Activated T-helper 1 cell treated with Interleukin-2 at 50 U/mL for 16 hours (primary cell): ENCODE data around the gene CMC2.

Experiments used
- DNase-seq: peaks from one replicate; pipeline ENCODE4 v3.0.0-alpha.2; 2020; ENCODE audit warnings: low read depth

Gene CMC2

DNA sequence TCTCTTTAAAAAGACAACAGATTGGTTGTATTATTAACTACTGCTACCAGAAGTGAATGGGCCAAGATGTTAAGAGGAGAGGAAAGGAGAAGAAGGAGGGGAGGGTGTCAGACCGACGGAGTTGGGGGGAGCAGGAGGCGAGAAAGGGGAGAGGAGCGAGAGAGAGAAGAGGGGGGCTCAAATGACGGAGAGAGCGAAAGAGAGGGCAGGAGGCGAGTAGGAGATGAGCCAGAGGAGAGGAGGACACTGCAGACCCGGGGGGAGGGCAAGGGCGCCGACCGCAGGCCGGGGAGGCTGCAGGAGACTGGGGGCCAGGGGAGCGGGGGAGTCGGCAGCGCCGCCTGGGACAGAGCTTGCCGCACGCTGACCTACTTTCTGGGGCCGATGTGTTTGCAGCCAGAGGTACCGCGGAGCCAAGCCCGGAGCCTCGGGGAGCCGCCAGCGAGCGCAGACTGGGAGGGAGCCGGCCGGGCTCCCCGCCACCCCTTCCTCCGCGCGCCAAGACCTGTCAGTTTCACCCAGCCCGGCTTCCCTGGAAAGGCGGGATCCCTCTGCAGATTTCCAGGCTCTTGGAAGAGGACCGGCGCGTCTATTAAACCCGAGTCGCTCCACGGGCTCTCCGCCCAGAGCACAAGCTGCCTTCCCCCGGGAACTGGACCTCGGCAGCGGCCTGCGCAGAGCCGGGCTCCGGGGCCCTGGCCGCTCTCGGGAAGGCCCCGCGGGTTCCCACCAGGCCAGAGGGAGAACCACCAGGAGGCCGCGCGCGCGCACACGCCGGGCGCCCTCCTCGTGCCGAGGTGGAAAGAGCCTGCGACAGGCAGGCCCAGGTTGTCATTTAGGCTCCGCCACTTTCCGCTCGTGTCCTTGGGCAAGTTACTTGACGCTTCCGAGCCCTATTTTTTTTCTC lies 74.6 kb downstream of the CMC2 start:
- no peak for DNase-seq

DNA sequence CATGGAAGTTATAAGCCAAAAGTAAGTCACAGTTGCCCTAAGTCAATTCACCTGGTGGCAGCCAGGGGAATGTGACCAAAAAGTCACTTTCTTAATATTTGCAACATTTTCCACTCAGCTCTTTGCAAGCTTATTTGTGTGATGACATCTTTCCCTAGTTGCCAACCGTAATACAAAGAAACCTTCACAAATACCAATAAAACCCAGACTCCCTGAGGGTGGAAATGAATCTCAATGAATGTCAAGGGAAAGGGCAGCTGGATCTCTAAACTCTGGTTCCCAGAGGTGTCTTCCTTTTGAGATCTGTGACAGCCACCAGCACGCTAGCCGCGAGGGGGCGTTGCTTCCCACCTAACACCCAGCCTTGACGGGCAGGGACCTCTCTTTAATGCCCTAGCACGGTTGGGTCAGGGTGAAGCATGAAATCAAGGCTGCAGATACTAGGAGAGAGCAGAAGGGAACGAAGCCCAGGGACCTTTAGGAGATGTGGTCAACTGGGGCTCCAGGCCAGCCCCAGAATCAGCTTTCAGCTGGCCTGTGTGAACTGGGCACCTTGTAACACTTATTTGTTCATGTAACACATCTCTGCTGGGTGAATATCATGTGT lies 82.2 kb downstream of the CMC2 start:
- DNase-seq = no peak

DNA sequence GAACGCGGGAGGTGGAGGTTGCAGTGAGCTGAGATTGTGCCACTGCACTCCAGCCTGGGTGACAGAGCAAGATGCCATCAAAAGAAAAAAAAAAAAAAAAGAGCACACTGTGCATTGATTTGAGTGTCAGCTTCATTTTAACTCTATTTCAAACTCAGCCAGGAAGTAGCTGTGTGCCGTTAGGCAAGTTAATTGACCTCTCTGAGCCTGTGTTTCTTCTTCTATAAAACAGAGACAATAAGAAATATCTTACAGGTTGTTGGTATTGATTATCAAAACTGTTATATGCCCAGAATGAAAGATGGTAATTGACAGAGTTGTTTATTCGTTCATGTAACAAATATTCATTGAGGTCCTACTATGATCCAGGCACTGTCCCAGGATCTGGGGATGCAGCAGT lies 83.3 kb downstream of the CMC2 start:
- DNase-seq = no peak
